ENCODE measurements around the gene CDC42EP4.

DNA sequence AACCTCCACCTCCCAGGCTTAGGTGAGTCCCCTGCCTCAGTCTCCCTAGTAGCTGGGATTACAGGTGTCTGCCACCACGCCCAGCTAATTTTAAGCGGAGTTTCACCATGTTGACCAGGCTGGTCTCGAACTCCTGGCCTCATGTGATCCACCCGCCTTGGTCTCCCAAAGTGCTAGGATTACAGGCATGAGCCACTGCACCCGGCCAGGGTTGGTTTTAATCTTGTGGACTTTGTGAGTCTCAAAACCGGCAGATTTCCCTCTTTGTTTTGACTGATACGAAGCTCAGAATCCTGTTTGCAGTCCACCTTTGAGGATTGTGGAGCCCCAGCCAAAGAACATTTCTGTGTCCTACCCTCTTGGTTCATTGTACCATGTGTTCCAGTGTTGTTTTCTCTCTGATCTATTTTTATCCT, 33.7 kb downstream of the CDC42EP4 start:
- TF ChIP-seq, protein P1, sequence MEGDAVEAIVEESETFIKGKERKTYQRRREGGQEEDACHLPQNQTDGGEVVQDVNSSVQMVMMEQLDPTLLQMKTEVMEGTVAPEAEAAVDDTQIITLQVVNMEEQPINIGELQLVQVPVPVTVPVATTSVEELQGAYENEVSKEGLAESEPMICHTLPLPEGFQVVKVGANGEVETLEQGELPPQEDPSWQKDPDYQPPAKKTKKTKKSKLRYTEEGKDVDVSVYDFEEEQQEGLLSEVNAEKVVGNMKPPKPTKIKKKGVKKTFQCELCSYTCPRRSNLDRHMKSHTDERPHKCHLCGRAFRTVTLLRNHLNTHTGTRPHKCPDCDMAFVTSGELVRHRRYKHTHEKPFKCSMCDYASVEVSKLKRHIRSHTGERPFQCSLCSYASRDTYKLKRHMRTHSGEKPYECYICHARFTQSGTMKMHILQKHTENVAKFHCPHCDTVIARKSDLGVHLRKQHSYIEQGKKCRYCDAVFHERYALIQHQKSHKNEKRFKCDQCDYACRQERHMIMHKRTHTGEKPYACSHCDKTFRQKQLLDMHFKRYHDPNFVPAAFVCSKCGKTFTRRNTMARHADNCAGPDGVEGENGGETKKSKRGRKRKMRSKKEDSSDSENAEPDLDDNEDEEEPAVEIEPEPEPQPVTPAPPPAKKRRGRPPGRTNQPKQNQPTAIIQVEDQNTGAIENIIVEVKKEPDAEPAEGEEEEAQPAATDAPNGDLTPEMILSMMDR (conservative IDR thresholded peaks at IDR 0.05), result no peak
- TF ChIP-seq EZH2 (IDR thresholded peaks at IDR 0.05; ENCODE audit: low read depth), result no peak
